HCT116 (cell line): ENCODE measurements around the gene COL4A4. TPM values are rescaled to one million over a fixed set of nuclear protein-coding genes. Genes with fewer than 3 reads are reported as not detected.

Experiments used
- ATAC-seq: fragments of 200-7000 bp; cut with Tn5 transposase; 2 replicates; pipeline ENCODE4 v1.9.1; 2020; ENCODE audit warnings: mild to moderate bottlenecking, moderate library complexity
- BruUV-seq: library from RNA; stranded (reverse); fragments of 400-500 nt; replicated peaks from 2 replicates; lab custom pipeline; 2021; lab: Mats Ljungman, UMichigan
- CTCF ChIA-PET: fragments of 300-600 bp; sonication (Branson Sonifier 250); formaldehyde crosslinking; loops from one replicate; lab custom pipeline; 2021; ENCODE audit warnings: antibody characterized with exemption; lab: Charles Lee
- POLR2A ChIA-PET: fragments of 300-600, 350-600 bp; sonication (Branson Sonifier 250); formaldehyde crosslinking; loops from one replicate; lab custom pipeline; 2021; ENCODE audit warnings: antibody characterized with exemption; lab: Charles Lee
- RAD21 ChIA-PET, 2 experiments: fragments of 300-600 bp; sonication (Branson Sonifier 250); formaldehyde crosslinking; loops; one replicate each; lab custom pipeline; 2023; ENCODE audit warnings: low total read pairs in 2 of 2; ENCODE audit not compliant: uncharacterized antibody in 2 of 2, unreplicated experiment in 2 of 2, low non-redundant PET in 1 of 2; lab: Charles Lee
- DNase-seq: peaks from one replicate; pipeline ENCODE4 v3.0.0-alpha.2; 2010; ENCODE audit warnings: low read depth, low spot score
- H2AFZ ChIP-seq: fragments of 200-600 bp; shearing (Covaris generic), sonication (generic); 2 replicates; pipeline ENCODE4 v1.6.1; 2017; ENCODE audit warnings: low read depth, mixed run types, mixed read lengths, antibody characterized with exemption, low read length; ENCODE audit not compliant: poor library complexity, severe bottlenecking
- H3K27ac ChIP-seq: 2 replicates; pipeline ENCODE4 v1.5.1; 2012; ENCODE audit warnings: low read depth, low read length
- H3K27me3 ChIP-seq: fragments of 200-600 bp; sonication (generic); 2 replicates; pipeline ENCODE4 v1.6.1; 2016; ENCODE audit warnings: mixed run types, low read length, mixed read lengths; ENCODE audit not compliant: insufficient read depth
- H3K36me3 ChIP-seq, 2 experiments: fragments of 200-500 bp in 1 of 2; fragments of 200-600 bp in 1 of 2; sonication (Bioruptor generic) in 1 of 2; sonication (generic) in 1 of 2; 2 replicates each; pipeline versions ENCODE4 v1.5.1 to v1.6.1; 2014 to 2016; ENCODE audit warnings: low read length in 2 of 2, inconsistent platforms in 1 of 2, mixed read lengths in 1 of 2, mixed run types in 1 of 2; ENCODE audit not compliant: insufficient read depth in 2 of 2, control insufficient read depth in 1 of 2
- H3K4me1 ChIP-seq, 2 experiments: fragments of 200-600 bp in 1 of 2; sonication (generic) in 1 of 2; 2 replicates each; pipeline versions ENCODE4 v1.5.1 to v1.6.1; 2012 to 2017; ENCODE audit warnings: low read length in 2 of 2, inconsistent platforms in 1 of 2, mild to moderate bottlenecking in 1 of 2, mixed read lengths in 1 of 2, mixed run types in 1 of 2, moderate library complexity in 1 of 2; ENCODE audit not compliant: insufficient read depth in 2 of 2, control insufficient read depth in 1 of 2
- H3K4me2 ChIP-seq: fragments of 200-600 bp; sonication (generic); 2 replicates; pipeline ENCODE4 v1.6.1; 2017; ENCODE audit warnings: mixed run types, low read length, mixed read lengths
- H3K4me3 ChIP-seq, 2 experiments: fragments of 200-600 bp in 1 of 2; sonication (generic) in 1 of 2; replicated peaks in 1 of 2; 2 replicates each; pipeline ENCODE4 v1.5.1; 2011 to 2016; ENCODE audit warnings: low read length in 2 of 2, control low read depth in 1 of 2, low read depth in 1 of 2, mild to moderate bottlenecking in 1 of 2, mixed read lengths in 1 of 2, mixed run types in 1 of 2
- H3K79me2 ChIP-seq: fragments of 200-600 bp; sonication (generic); 2 replicates; pipeline ENCODE4 v1.6.1; 2017; ENCODE audit warnings: mild to moderate bottlenecking, mixed run types, low read length, moderate library complexity, mixed read lengths; ENCODE audit not compliant: insufficient read depth
- H3K9ac ChIP-seq: fragments of 200-600 bp; sonication (generic); 2 replicates; pipeline ENCODE4 v1.6.1; 2016; ENCODE audit warnings: low read length, mixed read lengths
- H3K9me2 ChIP-seq: fragments of 200-600 bp; sonication (generic), shearing (Covaris generic); 2 replicates; pipeline ENCODE4 v1.6.1; 2017; ENCODE audit warnings: mixed run types, mild to moderate bottlenecking, moderate library complexity; ENCODE audit not compliant: insufficient read depth
- H3K9me3 ChIP-seq, 2 experiments: fragments of 200-500 bp in 1 of 2; fragments of 200-600 bp in 1 of 2; sonication (Bioruptor generic) in 1 of 2; sonication (generic) in 1 of 2; 2 replicates each; pipeline ENCODE4 v1.6.1; 2014 to 2017; ENCODE audit warnings: low read length in 2 of 2, mixed read lengths in 2 of 2, inconsistent platforms in 1 of 2, low read depth in 1 of 2, mild to moderate bottlenecking in 1 of 2, mixed run types in 1 of 2, moderate library complexity in 1 of 2; ENCODE audit not compliant: control insufficient read depth in 1 of 2, insufficient read depth in 1 of 2
- H4K20me1 ChIP-seq: fragments of 200-600 bp; sonication (generic), shearing (Covaris generic); 2 replicates; pipeline ENCODE4 v1.6.1; 2017; ENCODE audit warnings: mixed run types, mild to moderate bottlenecking, moderate library complexity; ENCODE audit not compliant: insufficient read depth
- CBX3 ChIP-seq: IDR thresholded peaks from 2 replicates; pipeline ENCODE4 v1.6.1; 2012; ENCODE audit warnings: low read depth
- FOSL1 ChIP-seq: IDR thresholded peaks from 2 replicates; pipeline ENCODE4 v1.6.1; 2012; ENCODE audit warnings: low read depth
- POLR2A ChIP-seq: IDR thresholded peaks from 2 replicates; pipeline ENCODE4 v1.7.0; 2011; ENCODE audit warnings: borderline replicate concordance; ENCODE audit not compliant: insufficient read depth, insufficient read length; ENCODE audit errors: extremely low read depth
- POLR2AphosphoS5 ChIP-seq: IDR thresholded peaks from 2 replicates; pipeline ENCODE4 v1.6.1; 2011; ENCODE audit warnings: mild to moderate bottlenecking, low read depth, low read length, moderate library complexity
- RAD21 ChIP-seq: IDR thresholded peaks from 2 replicates; pipeline ENCODE4 v1.6.1; 2012; ENCODE audit warnings: low read depth, mild to moderate bottlenecking
- SRF ChIP-seq: IDR thresholded peaks from 2 replicates; pipeline ENCODE4 v1.6.1; 2012; ENCODE audit warnings: low read depth
- TCF7L2 ChIP-seq: IDR thresholded peaks from 2 replicates; pipeline ENCODE4 v1.7.0; 2011; ENCODE audit warnings: borderline replicate concordance, inconsistent platforms; ENCODE audit not compliant: insufficient read depth, insufficient read length; ENCODE audit errors: extremely low read depth
- ZNF274 ChIP-seq: fragments of 200-500 bp; sonication (Bioruptor generic); IDR thresholded peaks from 2 replicates; pipeline ENCODE4 v1.6.1; 2014; ENCODE audit warnings: mild to moderate bottlenecking, low read depth, low read length, inconsistent platforms
- intact Hi-C: fragments of 100-400 bp; cut with micrococcal nuclease; formaldehyde crosslinking; loops from 2 replicates; pipeline ENCODE4 v1.10.0; 2022
- total RNA-seq: library from RNA; stranded (reverse); gene quantifications from one replicate; pipeline ENCODE4 v1.2.1, GENCODE V29; 2021; ENCODE audit not compliant: unreplicated experiment
- TF ChIP-seq, protein P1 (sequence below): IDR thresholded peaks from 2 replicates; pipeline ENCODE4 v1.6.1; 2012; ENCODE audit warnings: low read depth
- TF ChIP-seq, protein P2 (sequence below): IDR thresholded peaks from 2 replicates; pipeline ENCODE4 v1.6.1; 2012

The COL4A4 gene
- total RNA-seq, 1 experiment from 2014 or later, result 5.9 TPM

- no peaks in the 10 kb centered on the region for H4K20me1 ChIP-seq
- H3K27ac ChIP-seq, result no peak overlapping the region
- intact Hi-C loops, result no loop called here
- 0 out of 2 replicates have a peak, but pooled peaks cover 3% of the 10 kb centered on the region for H3K9me2 ChIP-seq
- TF ChIP-seq, protein P1, sequence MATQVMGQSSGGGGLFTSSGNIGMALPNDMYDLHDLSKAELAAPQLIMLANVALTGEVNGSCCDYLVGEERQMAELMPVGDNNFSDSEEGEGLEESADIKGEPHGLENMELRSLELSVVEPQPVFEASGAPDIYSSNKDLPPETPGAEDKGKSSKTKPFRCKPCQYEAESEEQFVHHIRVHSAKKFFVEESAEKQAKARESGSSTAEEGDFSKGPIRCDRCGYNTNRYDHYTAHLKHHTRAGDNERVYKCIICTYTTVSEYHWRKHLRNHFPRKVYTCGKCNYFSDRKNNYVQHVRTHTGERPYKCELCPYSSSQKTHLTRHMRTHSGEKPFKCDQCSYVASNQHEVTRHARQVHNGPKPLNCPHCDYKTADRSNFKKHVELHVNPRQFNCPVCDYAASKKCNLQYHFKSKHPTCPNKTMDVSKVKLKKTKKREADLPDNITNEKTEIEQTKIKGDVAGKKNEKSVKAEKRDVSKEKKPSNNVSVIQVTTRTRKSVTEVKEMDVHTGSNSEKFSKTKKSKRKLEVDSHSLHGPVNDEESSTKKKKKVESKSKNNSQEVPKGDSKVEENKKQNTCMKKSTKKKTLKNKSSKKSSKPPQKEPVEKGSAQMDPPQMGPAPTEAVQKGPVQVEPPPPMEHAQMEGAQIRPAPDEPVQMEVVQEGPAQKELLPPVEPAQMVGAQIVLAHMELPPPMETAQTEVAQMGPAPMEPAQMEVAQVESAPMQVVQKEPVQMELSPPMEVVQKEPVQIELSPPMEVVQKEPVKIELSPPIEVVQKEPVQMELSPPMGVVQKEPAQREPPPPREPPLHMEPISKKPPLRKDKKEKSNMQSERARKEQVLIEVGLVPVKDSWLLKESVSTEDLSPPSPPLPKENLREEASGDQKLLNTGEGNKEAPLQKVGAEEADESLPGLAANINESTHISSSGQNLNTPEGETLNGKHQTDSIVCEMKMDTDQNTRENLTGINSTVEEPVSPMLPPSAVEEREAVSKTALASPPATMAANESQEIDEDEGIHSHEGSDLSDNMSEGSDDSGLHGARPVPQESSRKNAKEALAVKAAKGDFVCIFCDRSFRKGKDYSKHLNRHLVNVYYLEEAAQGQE, result no peak
- TF ChIP-seq POLR2A (no peak), FOSL1 (no peak), TCF7L2 (no peak), POLR2AphosphoS5 (no peak), SRF (no peak), RAD21 (no peak), ZNF274 (no peak), CBX3 (no peak)
- TF ChIP-seq, protein P2, sequence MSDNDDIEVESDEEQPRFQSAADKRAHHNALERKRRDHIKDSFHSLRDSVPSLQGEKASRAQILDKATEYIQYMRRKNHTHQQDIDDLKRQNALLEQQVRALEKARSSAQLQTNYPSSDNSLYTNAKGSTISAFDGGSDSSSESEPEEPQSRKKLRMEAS, result no peak
- no peaks in the 10 kb centered on the region for H3K9me3 ChIP-seq
- ChIA-PET CTCF (interaction anchor here (0.6 kb wide), 1 partner anchor 566 kb away, joined by 3 read pairs; no protein-coding TSS in a partner anchor), POLR2A (no interaction called here), RAD21 (no interaction called here)
- no peaks in the 10 kb centered on the region for H3K79me2 ChIP-seq
- ATAC-seq (no peak), DNase-seq (no peak)
- no peaks in the 10 kb centered on the region for H3K27me3 ChIP-seq
- H3K9ac ChIP-seq, result no peak overlapping the region
- H3K4me2 ChIP-seq, result no peak overlapping the region
- H3K4me1 ChIP-seq, result peaks cover 0 to 7% of the 10 kb centered on the region in 2 experiments; a peak in 1 of 4 replicates
- no peaks in the 10 kb centered on the region for H3K36me3 ChIP-seq
- no peak overlapping the region for H3K4me3 ChIP-seq
- BruUV-seq, result no TSS peak
- no peak overlapping the region for H2AFZ ChIP-seq
Observed at GRCh38 chr2:227182765-227183164, 18.8 kb upstream of the COL4A4 start.
